ENCODE measurements around the gene HTRA3. TPM values are rescaled to one million over a fixed set of nuclear protein-coding genes. Genes with fewer than 3 reads are reported as not detected.

HTRA3 gene
- total RNA-seq, 2 experiments from 2014 or later: not detected

DNA sequence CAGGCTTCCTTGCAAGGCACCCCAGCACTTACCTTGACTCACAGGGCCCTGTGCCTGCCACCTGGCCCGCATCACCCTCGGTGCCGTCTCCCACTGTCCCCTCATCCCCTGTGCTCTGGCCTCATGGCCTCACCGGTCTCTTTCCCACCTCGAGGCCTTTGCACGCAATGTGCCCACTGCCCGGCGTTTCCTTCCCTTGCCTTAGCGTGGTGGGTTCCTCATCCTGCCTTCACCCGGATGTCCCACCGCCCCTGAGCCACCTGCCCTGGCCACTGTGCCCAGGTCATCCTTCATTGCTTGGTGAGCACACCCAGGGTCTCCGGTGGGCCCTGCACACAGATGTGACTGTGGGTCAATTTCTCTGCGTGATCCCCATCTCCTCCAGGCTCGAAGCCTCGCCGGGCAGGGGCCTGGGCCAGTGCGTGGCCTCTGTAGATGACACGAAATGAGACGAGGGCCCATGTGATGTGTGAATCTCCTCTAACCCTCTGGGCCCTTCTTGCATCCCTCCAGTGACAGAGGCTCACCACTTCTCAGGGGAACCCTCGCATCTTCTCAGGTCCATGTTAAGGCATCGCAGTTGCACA lies 4.6 kb downstream of the HTRA3 start:
- Histone ChIP-seq H3K4me3 (ENCODE audit: low read depth, low read length, poor library complexity, severe bottlenecking) (no peak overlapping the region), H3K9me3 (ENCODE audit: low read length) (no peaks in the 10 kb centered on the region), H3K4me2 (ENCODE audit: low read length) (no peak overlapping the region), H3K79me2 (ENCODE audit: insufficient read depth, low read depth, low read length) (no peaks in the 10 kb centered on the region), H3K4me1 (ENCODE audit: insufficient read depth, low read length, poor library complexity, severe bottlenecking) (no peaks in the 10 kb centered on the region), H3K27ac (ENCODE audit: low read depth, low read length, poor library complexity, severe bottlenecking) (no peak overlapping the region), H3K36me3 (ENCODE audit: insufficient read depth, low read length) (no peaks in the 10 kb centered on the region), H2AFZ (ENCODE audit: low read length) (no peak overlapping the region), H3K9me2 (ENCODE audit: insufficient read depth, low read length) (no peaks in the 10 kb centered on the region), H4K20me1 (ENCODE audit: insufficient read depth, low read length) (no peaks in the 10 kb centered on the region)
- BruUV-seq (replicated peaks): no TSS peak
- TF ChIP-seq, protein P1, sequence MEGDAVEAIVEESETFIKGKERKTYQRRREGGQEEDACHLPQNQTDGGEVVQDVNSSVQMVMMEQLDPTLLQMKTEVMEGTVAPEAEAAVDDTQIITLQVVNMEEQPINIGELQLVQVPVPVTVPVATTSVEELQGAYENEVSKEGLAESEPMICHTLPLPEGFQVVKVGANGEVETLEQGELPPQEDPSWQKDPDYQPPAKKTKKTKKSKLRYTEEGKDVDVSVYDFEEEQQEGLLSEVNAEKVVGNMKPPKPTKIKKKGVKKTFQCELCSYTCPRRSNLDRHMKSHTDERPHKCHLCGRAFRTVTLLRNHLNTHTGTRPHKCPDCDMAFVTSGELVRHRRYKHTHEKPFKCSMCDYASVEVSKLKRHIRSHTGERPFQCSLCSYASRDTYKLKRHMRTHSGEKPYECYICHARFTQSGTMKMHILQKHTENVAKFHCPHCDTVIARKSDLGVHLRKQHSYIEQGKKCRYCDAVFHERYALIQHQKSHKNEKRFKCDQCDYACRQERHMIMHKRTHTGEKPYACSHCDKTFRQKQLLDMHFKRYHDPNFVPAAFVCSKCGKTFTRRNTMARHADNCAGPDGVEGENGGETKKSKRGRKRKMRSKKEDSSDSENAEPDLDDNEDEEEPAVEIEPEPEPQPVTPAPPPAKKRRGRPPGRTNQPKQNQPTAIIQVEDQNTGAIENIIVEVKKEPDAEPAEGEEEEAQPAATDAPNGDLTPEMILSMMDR (conservative IDR thresholded peaks at IDR 0.05; ENCODE audit: low read length): no peak
- intact Hi-C loops (cut with micrococcal nuclease; ENCODE audit: unreplicated experiment): no loop called here
- ChIA-PET CTCF (ENCODE audit: unreplicated experiment) (no interaction called here), POLR2A (no interaction called here)
- no peak for DNase-seq (ENCODE audit: low spot score)

DNA sequence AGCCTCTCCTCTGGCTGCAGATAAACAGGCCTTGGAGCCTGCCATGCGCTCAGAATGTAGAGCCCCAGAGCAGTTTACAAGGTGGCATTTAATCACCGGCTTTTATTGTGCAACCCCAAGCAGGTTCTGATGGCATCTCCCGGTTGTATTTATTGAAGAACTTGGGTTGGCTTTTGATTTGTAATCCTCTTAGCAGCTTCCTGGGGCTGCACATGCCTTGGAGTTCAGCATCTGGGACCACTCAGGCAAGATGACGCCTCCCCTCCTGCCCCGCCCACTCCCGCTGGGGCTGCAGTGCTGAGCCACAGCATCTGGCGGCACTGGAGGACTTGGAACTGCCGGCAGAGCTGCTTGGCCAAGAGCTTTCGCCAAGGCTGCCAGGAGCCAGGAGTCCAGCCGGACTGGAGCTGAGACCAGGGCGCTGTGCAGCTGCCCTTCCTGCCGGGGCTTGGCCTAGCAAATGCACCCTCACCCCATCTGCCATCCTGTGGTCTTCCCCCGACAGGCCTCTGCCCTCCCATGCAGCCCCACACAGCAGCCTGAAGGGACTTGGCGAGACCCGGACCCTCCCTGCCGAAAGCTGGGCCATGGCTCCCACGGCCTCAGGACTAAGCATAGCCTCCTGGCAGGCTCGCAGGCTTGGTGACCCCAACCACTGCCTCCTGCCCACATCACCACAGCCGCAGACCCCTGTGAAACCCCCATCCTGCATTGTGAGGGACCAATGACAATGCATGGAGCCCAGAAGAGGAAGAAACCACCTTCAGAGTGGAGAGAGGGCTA lies 5.4 kb downstream of the HTRA3 start:
- no peaks in the 10 kb centered on the region for H3K9me3 ChIP-seq (ENCODE audit: low read length)
- H3K79me2 ChIP-seq (ENCODE audit: insufficient read depth, low read depth, low read length): no peaks in the 10 kb centered on the region
- H3K4me2 ChIP-seq (ENCODE audit: low read length): no peak overlapping the region
- H3K9me2 ChIP-seq (ENCODE audit: insufficient read depth, low read length): no peaks in the 10 kb centered on the region
- H4K20me1 ChIP-seq (ENCODE audit: insufficient read depth, low read length): no peaks in the 10 kb centered on the region
- POLR2A ChIA-PET: no interaction called here
- DNase-seq (ENCODE audit: low spot score): no peak
- BruUV-seq (replicated peaks): no TSS peak
- TF ChIP-seq, protein P1 (conservative IDR thresholded peaks at IDR 0.05; ENCODE audit: low read length): no peak
- no peak for TF ChIP-seq EZH2phosphoT487 (IDR thresholded peaks at IDR 0.05; ENCODE audit: borderline replicate concordance, low read depth, low read length)
- CTCF ChIA-PET (ENCODE audit: unreplicated experiment): no interaction called here
- H3K4me3 ChIP-seq (ENCODE audit: low read depth, low read length, poor library complexity, severe bottlenecking): no peak overlapping the region
- intact Hi-C loops (cut with micrococcal nuclease; ENCODE audit: unreplicated experiment): no loop called here
- H3K27ac ChIP-seq (ENCODE audit: low read depth, low read length, poor library complexity, severe bottlenecking): no peak overlapping the region
- H3K4me1 ChIP-seq (ENCODE audit: insufficient read depth, low read length, poor library complexity, severe bottlenecking): no peaks in the 10 kb centered on the region
- H2AFZ ChIP-seq (ENCODE audit: low read length): no peak overlapping the region
- H3K36me3 ChIP-seq (ENCODE audit: insufficient read depth, low read length): no peaks in the 10 kb centered on the region

DNA sequence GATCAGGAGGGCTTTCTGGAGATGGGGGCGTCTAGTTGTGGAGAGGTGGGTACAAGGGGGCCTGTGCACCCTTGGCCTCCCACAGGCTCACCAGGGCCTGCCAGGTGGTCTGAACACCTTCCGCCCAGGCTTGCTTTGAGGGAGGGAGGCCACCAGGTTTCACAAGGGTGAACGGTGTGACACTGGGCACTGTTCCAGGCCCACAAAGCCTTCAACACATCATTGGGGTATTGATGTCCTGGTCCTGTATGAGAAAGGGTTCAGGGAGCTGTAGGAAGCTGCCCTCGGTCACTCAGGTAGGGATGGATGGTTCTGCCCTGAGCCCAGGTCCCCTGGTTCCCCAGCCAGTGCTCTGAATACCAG lies 6.0 kb downstream of the HTRA3 start:
- H3K36me3 ChIP-seq (ENCODE audit: insufficient read depth, low read length): no peaks in the 10 kb centered on the region

More for the DNA sequence above, 6.0 kb downstream of the HTRA3 start:
- Histone ChIP-seq H3K4me2 (ENCODE audit: low read length) (no peak overlapping the region), H3K27ac (ENCODE audit: low read depth, low read length, poor library complexity, severe bottlenecking) (no peak overlapping the region), H3K79me2 (ENCODE audit: insufficient read depth, low read depth, low read length) (no peaks in the 10 kb centered on the region), H3K4me1 (ENCODE audit: insufficient read depth, low read length, poor library complexity, severe bottlenecking) (no peaks in the 10 kb centered on the region), H2AFZ (ENCODE audit: low read length) (no peak overlapping the region), H3K9me3 (ENCODE audit: low read length) (no peaks in the 10 kb centered on the region), H4K20me1 (ENCODE audit: insufficient read depth, low read length) (no peaks in the 10 kb centered on the region), H3K4me3 (ENCODE audit: low read depth, low read length, poor library complexity, severe bottlenecking) (no peak overlapping the region), H3K9me2 (ENCODE audit: insufficient read depth, low read length) (no peaks in the 10 kb centered on the region)
- ChIA-PET CTCF (ENCODE audit: unreplicated experiment) (no interaction called here), POLR2A (no interaction called here)
- intact Hi-C loops (cut with micrococcal nuclease; ENCODE audit: unreplicated experiment): no loop called here
- no peak for DNase-seq (ENCODE audit: low spot score)
- TF ChIP-seq, protein P1 (conservative IDR thresholded peaks at IDR 0.05; ENCODE audit: low read length): no peak
- TF ChIP-seq EZH2phosphoT487 (IDR thresholded peaks at IDR 0.05; ENCODE audit: borderline replicate concordance, low read depth, low read length): no peak
- BruUV-seq (replicated peaks): no TSS peak
